ENCODE measurements around the gene ARL15. TPM values are rescaled to one million over a fixed set of nuclear protein-coding genes. Genes with fewer than 3 reads are reported as not detected.

The ARL15 gene
- total and polyA plus RNA-seq, 2 of the 4 experiments (the other 2 are of a cell fraction) = 7.3 to 19.2 TPM

GRCh38 chr5:53956196-53956595, 354.2 kb downstream of the ARL15 start:
- POLR2A ChIA-PET (ENCODE audit: unreplicated experiment) = no interaction called here
- no peak overlapping the region for H3K4me2 ChIP-seq (ENCODE audit: low read depth, low read length)
- H4K8ac ChIP-seq (ENCODE audit: low read depth in 2 of 2, low read length in 2 of 2) = no peak overlapping the region

More at GRCh38 chr5:53956196-53956595, 354.2 kb downstream of the ARL15 start:
- Histone ChIP-seq H3K56ac (ENCODE audit: extremely low read depth, insufficient read depth, low read length) (no peak overlapping the region), H3K27ac (ENCODE audit: insufficient read depth, low read length) (no peak overlapping the region), H4K5ac (ENCODE audit: low read depth, low read length) (no peak overlapping the region), H3K79me1 (ENCODE audit: low read depth in 1 of 2, low read length in 2 of 2) (no peaks in the 10 kb centered on the region), H2AK9ac (replicated peaks; ENCODE audit: low read depth, low read length, poor library complexity) (no peak overlapping the region), H2AK5ac (ENCODE audit: low read depth, low read length) (no peak overlapping the region), H3K9me3 (ENCODE audit: control insufficient read depth, insufficient read depth, low read length) (peaks cover 3% of the 10 kb centered on the region; the same call in 1 of the 2 replicates), H2BK5ac (ENCODE audit: low read depth, low read length, poor library complexity, severe bottlenecking) (no peak overlapping the region), H3K18ac (ENCODE audit: low read depth, low read length) (no peak overlapping the region), H4K91ac (ENCODE audit: insufficient read depth, low read depth, low read length) (no peak overlapping the region), H3K9me1 (ENCODE audit: insufficient read depth, low read length) (no peaks in the 10 kb centered on the region), H3K4me3 (ENCODE audit: insufficient read depth, low read depth, low read length) (no peak overlapping the region), H2BK120ac (ENCODE audit: low read depth, low read length) (no peak overlapping the region), H3K4ac (ENCODE audit: low read depth, low read length) (no peak overlapping the region), H2BK20ac (ENCODE audit: low read depth, low read length) (no peak overlapping the region), H3K4me1 (ENCODE audit: control insufficient read depth, insufficient read depth, low read length) (no peaks in the 10 kb centered on the region), H4K20me1 (ENCODE audit: insufficient read depth, low read length) (no peaks in the 10 kb centered on the region), H3K36me3 (ENCODE audit: control insufficient read depth, insufficient read depth, low read length) (no peaks in the 10 kb centered on the region), H2AFZ (replicated peaks; ENCODE audit: low read length, poor library complexity) (no peak overlapping the region), H3K23ac (ENCODE audit: low read depth, low read length) (no peak overlapping the region), H3K27me3 (ENCODE audit: control insufficient read depth, insufficient read depth, low read length) (no peaks in the 10 kb centered on the region), H3K14ac (replicated peaks; ENCODE audit: low read depth, low read length) (no peak overlapping the region), H3K9ac (ENCODE audit: low read depth, low read length) (no peak overlapping the region), H2BK15ac (ENCODE audit: low read depth, low read length) (no peak overlapping the region)
- CTCF ChIA-PET = interaction anchor here (0.6 kb wide), 1 partner anchor 192 kb away, joined by 4 read pairs; no protein-coding TSS in a partner anchor
- dilution Hi-C loops (cut with HindIII; ENCODE audit: low sequenced_read_pairs, unreplicated experiment) = no loop called here
- ATAC-seq (ENCODE audit: low read depth) = no peak
- intact Hi-C loops (cut with micrococcal nuclease) = no loop called here
- DNase-seq = no peak
- no CpG with 5 or more reads among the region's 1 CpG for WGBS, 2 experiments (ENCODE audit: extremely low coverage in 2 of 2, insufficient read length in 1 of 2)
- BruUV-seq (replicated peaks) = no TSS peak
- TF ChIP-seq FOS (IDR thresholded peaks at IDR 0.05; ENCODE audit: low read depth, low read length) = no peak
- TF ChIP-seq POLR2A (IDR thresholded peaks at IDR 0.05; ENCODE audit: low read depth, low read length) = no peak
- no peak for TF ChIP-seq SMC3 (IDR thresholded peaks at IDR 0.05; ENCODE audit: low read depth, low read length)
- no peak for TF ChIP-seq RFX5 (IDR thresholded peaks at IDR 0.05; ENCODE audit: low read depth, low read length)
- no peak for TF ChIP-seq BHLHE40 (IDR thresholded peaks at IDR 0.05; ENCODE audit: low read depth, low read length)
- no peak for TF ChIP-seq RCOR1 (IDR thresholded peaks at IDR 0.05; ENCODE audit: insufficient replicate concordance, low read length)
- TF ChIP-seq CHD1 (IDR thresholded peaks at IDR 0.05; ENCODE audit: low read depth, low read length) = no peak
- TF ChIP-seq MAFK (IDR thresholded peaks at IDR 0.05; ENCODE audit: low read depth, low read length) = no peak
- no peak for TF ChIP-seq USF2 (IDR thresholded peaks at IDR 0.05; ENCODE audit: low read depth, low read length)
- no peak for TF ChIP-seq ELK1 (IDR thresholded peaks at IDR 0.05; ENCODE audit: borderline replicate concordance, low read depth, low read length)
- TF ChIP-seq MXI1 (IDR thresholded peaks at IDR 0.05; ENCODE audit: borderline replicate concordance, low read depth, low read length) = no peak
- TF ChIP-seq MAZ (IDR thresholded peaks at IDR 0.05; ENCODE audit: borderline replicate concordance, low read depth, low read length) = no peak
- no peak for TF ChIP-seq NFE2L2 (IDR thresholded peaks at IDR 0.05; ENCODE audit: low read depth, low read length)
- no peak for TF ChIP-seq RAD21 (IDR thresholded peaks at IDR 0.05; ENCODE audit: low read length)
- TF ChIP-seq CTCF (conservative IDR thresholded peaks at IDR 0.05; ENCODE audit: low read depth, low read length) = no peak
- TF ChIP-seq CEBPB (IDR thresholded peaks at IDR 0.05; ENCODE audit: low read depth, low read length) = no peak
- in situ Hi-C loops (cut with MboI; ENCODE audit: low sequenced_read_pairs) = no loop called here
